ENCODE measurements around the gene MS4A10.

- TF ChIP-seq CTCF (conservative IDR thresholded peaks at IDR 0.05) (no peak), ZFX (IDR thresholded peaks at IDR 0.05) (no peak)
Observed at GRCh38 chr11:60830478-60831142, 45.5 kb downstream of the MS4A10 start.

Measured in C4-2B (cell line).